H9 (cell line): Measurements from ENCODE around the gene HERC3. TPM values are rescaled to one million over a fixed set of nuclear protein-coding genes. Genes with fewer than 3 reads are reported as not detected.
A peak's percentile ranks its signal among the peaks of the same experiment; 100 is the strongest.

ENCODE experiments used
- DNase-seq: peaks from one replicate; pipeline ENCODE4 v3.0.0-alpha.2; 2017
- H2AFZ ChIP-seq: one replicate; pipeline ENCODE4 v1.6.1; 2013; ENCODE audit warnings: mild to moderate bottlenecking, low read length, control low read depth, moderate library complexity
- H2AK5ac ChIP-seq: 2 replicates; pipeline ENCODE4 v1.6.1; 2013; ENCODE audit warnings: low read length, control low read depth, mixed read lengths; ENCODE audit not compliant: insufficient read length
- H2BK120ac ChIP-seq: one replicate; pipeline ENCODE4 v1.6.1; 2013; ENCODE audit warnings: low read depth, mild to moderate bottlenecking, low read length, control low read depth, inconsistent platforms; ENCODE audit not compliant: poor library complexity, severe bottlenecking
- H2BK12ac ChIP-seq: 2 replicates; pipeline ENCODE4 v1.6.1; 2013; ENCODE audit warnings: low read length, control low read depth, mixed read lengths, low read depth; ENCODE audit not compliant: insufficient read length
- H2BK15ac ChIP-seq: 2 replicates; pipeline ENCODE4 v1.6.1; 2013; ENCODE audit warnings: low read depth, low read length, control low read depth
- H2BK20ac ChIP-seq: one replicate; pipeline ENCODE4 v1.6.1; 2013; ENCODE audit warnings: low read depth, mild to moderate bottlenecking, low read length, control low read depth, inconsistent platforms; ENCODE audit not compliant: poor library complexity, severe bottlenecking
- H2BK5ac ChIP-seq: 2 replicates; pipeline ENCODE4 v1.6.1; 2013; ENCODE audit warnings: low read length, control low read depth, mixed read lengths; ENCODE audit not compliant: insufficient read length
- H3K14ac ChIP-seq: 2 replicates; pipeline ENCODE4 v1.6.1; 2013; ENCODE audit warnings: low read length, control low read depth; ENCODE audit not compliant: insufficient read depth
- H3K18ac ChIP-seq: 2 replicates; pipeline ENCODE4 v1.6.1; 2013; ENCODE audit warnings: low read depth, mild to moderate bottlenecking, mixed read lengths, low read length, control low read depth; ENCODE audit not compliant: insufficient read length
- H3K23ac ChIP-seq: 2 replicates; pipeline ENCODE4 v1.6.1; 2013; ENCODE audit warnings: low read length, control low read depth, mixed read lengths, low read depth; ENCODE audit not compliant: insufficient read length
- H3K23me2 ChIP-seq: 2 replicates; pipeline ENCODE4 v1.6.1; 2013; ENCODE audit warnings: low read depth, mild to moderate bottlenecking, mixed read lengths, low read length, control low read depth; ENCODE audit not compliant: insufficient read length, poor library complexity, severe bottlenecking
- H3K27ac ChIP-seq: 2 replicates; pipeline ENCODE4 v1.5.1; 2013; ENCODE audit warnings: low read length, control low read depth, mixed read lengths, low read depth; ENCODE audit not compliant: insufficient read length
- H3K27me3 ChIP-seq: 2 replicates; pipeline ENCODE4 v1.6.1; 2013; ENCODE audit warnings: low read length, control low read depth, inconsistent platforms; ENCODE audit not compliant: insufficient read depth
- H3K4ac ChIP-seq: 2 replicates; pipeline ENCODE4 v1.6.1; 2013; ENCODE audit warnings: low read depth, mild to moderate bottlenecking, control low read depth, inconsistent platforms, low read length, moderate library complexity
- H3K4me1 ChIP-seq: 2 replicates; pipeline ENCODE4 v1.6.1; 2013; ENCODE audit warnings: low read length, control low read depth, inconsistent platforms; ENCODE audit not compliant: insufficient read depth
- H3K4me2 ChIP-seq: 2 replicates; pipeline ENCODE4 v1.6.1; 2013; ENCODE audit warnings: low read length, control low read depth, mixed read lengths; ENCODE audit not compliant: insufficient read length, insufficient read depth
- H3K56ac ChIP-seq: 2 replicates; pipeline ENCODE4 v1.6.1; 2013; ENCODE audit warnings: low read depth, mild to moderate bottlenecking, mixed read lengths, low read length, control low read depth; ENCODE audit not compliant: insufficient read length
- H3K79me1 ChIP-seq: 2 replicates; pipeline ENCODE4 v1.6.1; 2013; ENCODE audit warnings: low read depth, mild to moderate bottlenecking, moderate library complexity, low read length, control low read depth, inconsistent platforms; ENCODE audit not compliant: insufficient read depth, poor library complexity, severe bottlenecking
- H3K79me2 ChIP-seq: 2 replicates; pipeline ENCODE4 v1.6.1; 2013; ENCODE audit warnings: low read length, control low read depth, inconsistent platforms; ENCODE audit not compliant: insufficient read depth
- H3K9ac ChIP-seq: 2 replicates; pipeline ENCODE4 v1.6.1; 2013; ENCODE audit warnings: low read length, control low read depth, mixed read lengths; ENCODE audit not compliant: insufficient read length; ENCODE audit errors: extremely low read depth
- H3K9me3 ChIP-seq: one replicate; pipeline ENCODE4 v1.6.1; 2013; ENCODE audit warnings: low read depth, low read length, inconsistent platforms; ENCODE audit not compliant: control insufficient read depth
- H3T11ph ChIP-seq: one replicate; pipeline ENCODE4 v1.6.1; 2013; ENCODE audit warnings: mild to moderate bottlenecking, low read length, control low read depth, inconsistent platforms
- H4K20me1 ChIP-seq: one replicate; pipeline ENCODE4 v1.6.1; 2013; ENCODE audit not compliant: control insufficient read depth, insufficient read length, insufficient read depth
- H4K5ac ChIP-seq: 2 replicates; pipeline ENCODE4 v1.6.1; 2013; ENCODE audit warnings: low read depth, mild to moderate bottlenecking, mixed read lengths, low read length, control low read depth; ENCODE audit not compliant: insufficient read length
- H4K8ac ChIP-seq: replicated peaks from 2 replicates; pipeline ENCODE4 v1.6.1; 2013; ENCODE audit warnings: low read length, control low read depth, mixed read lengths, low read depth; ENCODE audit not compliant: insufficient read length
- H4K91ac ChIP-seq: 2 replicates; pipeline ENCODE4 v1.6.1; 2013; ENCODE audit warnings: low read depth, mild to moderate bottlenecking, moderate library complexity, mixed read lengths, low read length, control low read depth; ENCODE audit not compliant: insufficient read length
- H3K27ac Mint-ChIP-seq, 3 experiments: 2 replicates in 2 of 3; 3 replicates in 1 of 3; pipeline ENCODE4 v1.8.0; 2020 to 2021; ENCODE audit warnings: mixed read lengths in 3 of 3, mild to moderate bottlenecking in 1 of 3, moderate library complexity in 1 of 3
- H3K27me3 Mint-ChIP-seq: 2 replicates; pipeline ENCODE4 v1.8.0; 2021; ENCODE audit warnings: low read depth, mild to moderate bottlenecking, moderate library complexity, mixed read lengths
- H3K36me3 Mint-ChIP-seq, 3 experiments: 2 replicates in 2 of 3; 3 replicates in 1 of 3; pipeline ENCODE4 v1.8.0; 2020 to 2021; ENCODE audit warnings: low read depth in 3 of 3, mixed read lengths in 3 of 3; ENCODE audit not compliant: insufficient read depth in 1 of 3
- H3K4me1 Mint-ChIP-seq, 2 experiments: 2 replicates each; pipeline ENCODE4 v1.8.0; 2020; ENCODE audit warnings: mixed read lengths in 2 of 2
- H3K4me3 Mint-ChIP-seq, 2 experiments: 2 replicates in 1 of 2; 3 replicates in 1 of 2; pipeline ENCODE4 v1.8.0; 2020 to 2021; ENCODE audit warnings: mild to moderate bottlenecking in 2 of 2, mixed read lengths in 2 of 2, moderate library complexity in 1 of 2
- H3K9me3 Mint-ChIP-seq, 2 experiments: 2 replicates in 1 of 2; 3 replicates in 1 of 2; pipeline ENCODE4 v1.8.0; 2020; ENCODE audit warnings: mild to moderate bottlenecking in 2 of 2, mixed read lengths in 2 of 2, moderate library complexity in 1 of 2
- WGBS: extraction: QIAGEN DNeasy Blood & Tissue Kit; methylation state at CpG from one replicate; pipeline ENCODE4 v1.1.7; 2013; ENCODE audit warnings: missing lambda C conversion rate, low lambda C conversion rate, mixed read lengths; ENCODE audit not compliant: insufficient read length; ENCODE audit errors: extremely low coverage; 5-methylcytosine and 5-hydroxymethylcytosine counted together
- total RNA-seq: library from RNA; stranded (reverse); gene quantifications from 2 replicates; pipeline ENCODE4 v1.2.1, GENCODE V29; 2021
- TF ChIP-seq, protein P1 (sequence below): fragments of 200-600 bp; sonication (generic); conservative IDR thresholded peaks from 3 replicates; pipeline ENCODE4 v1.8.0; 2021; ENCODE audit warnings: antibody characterized with exemption, mild to moderate bottlenecking

HERC3 gene
- total RNA-seq, 1 experiment from 2014 or later, result 2.9 TPM

GRCh38 chr4:88673886-88674285 is 81.6 kb downstream of the HERC3 start:
- Histone ChIP-seq H2BK15ac (no peak overlapping the region), H3K4me1 (no peaks in the 10 kb centered on the region), H4K91ac (no peak overlapping the region), H4K20me1 (no peaks in the 10 kb centered on the region), H3K9ac (no peak overlapping the region), H3K27me3 (no peaks in the 10 kb centered on the region), H3K18ac (no peak overlapping the region), H2BK20ac (no peak overlapping the region), H3K4ac (no peak overlapping the region), H2BK120ac (no peak overlapping the region), H4K5ac (no peak overlapping the region), H2BK5ac (no peak overlapping the region), H3K9me3 (no peaks in the 10 kb centered on the region), H3K27ac (no peak overlapping the region), H3K56ac (no peak overlapping the region), H3K23me2 (no peaks in the 10 kb centered on the region), H2AK5ac (no peak overlapping the region), H3K79me2 (no peaks in the 10 kb centered on the region), H3K23ac (no peak overlapping the region), H2AFZ (no peak overlapping the region), H3K14ac (no peak overlapping the region), H3K79me1 (no peaks in the 10 kb centered on the region), H3T11ph (no peak overlapping the region), H4K8ac (no peak overlapping the region), H3K4me2 (no peak overlapping the region), H2BK12ac (no peak overlapping the region)
- Mint-ChIP-seq H3K4me3 (no peak overlapping the region), H3K4me1 (peaks cover 4 to 7% of the 10 kb centered on the region in 2 experiments; a peak in 3 of 4 replicates), H3K27me3 (no peaks in the 10 kb centered on the region), H3K27ac (peak overlapping the region in 2 of 3 experiments; percentile 50 to 92; a peak in 2 of 7 replicates), H3K36me3 (no peaks in the 10 kb centered on the region), H3K9me3 (no peaks in the 10 kb centered on the region)
- DNase-seq, result no peak
- TF ChIP-seq, protein P1, sequence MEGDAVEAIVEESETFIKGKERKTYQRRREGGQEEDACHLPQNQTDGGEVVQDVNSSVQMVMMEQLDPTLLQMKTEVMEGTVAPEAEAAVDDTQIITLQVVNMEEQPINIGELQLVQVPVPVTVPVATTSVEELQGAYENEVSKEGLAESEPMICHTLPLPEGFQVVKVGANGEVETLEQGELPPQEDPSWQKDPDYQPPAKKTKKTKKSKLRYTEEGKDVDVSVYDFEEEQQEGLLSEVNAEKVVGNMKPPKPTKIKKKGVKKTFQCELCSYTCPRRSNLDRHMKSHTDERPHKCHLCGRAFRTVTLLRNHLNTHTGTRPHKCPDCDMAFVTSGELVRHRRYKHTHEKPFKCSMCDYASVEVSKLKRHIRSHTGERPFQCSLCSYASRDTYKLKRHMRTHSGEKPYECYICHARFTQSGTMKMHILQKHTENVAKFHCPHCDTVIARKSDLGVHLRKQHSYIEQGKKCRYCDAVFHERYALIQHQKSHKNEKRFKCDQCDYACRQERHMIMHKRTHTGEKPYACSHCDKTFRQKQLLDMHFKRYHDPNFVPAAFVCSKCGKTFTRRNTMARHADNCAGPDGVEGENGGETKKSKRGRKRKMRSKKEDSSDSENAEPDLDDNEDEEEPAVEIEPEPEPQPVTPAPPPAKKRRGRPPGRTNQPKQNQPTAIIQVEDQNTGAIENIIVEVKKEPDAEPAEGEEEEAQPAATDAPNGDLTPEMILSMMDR, result no peak
- no CpG with 5 or more reads among the region's 2 CpGs for WGBS
